Naive thymus-derived CD4-positive, alpha-beta T cell (primary cell): ENCODE data around the gene TMEM243. TPM values are rescaled to one million over a fixed set of nuclear protein-coding genes. Genes with fewer than 3 reads are reported as not detected.

Source experiments
- ATAC-seq: fragments of 150-1000 bp; cut with Tn5 transposase; 2 replicates; pipeline ENCODE4 v1.10.0; 2021; ENCODE audit warnings: mild to moderate bottlenecking, moderate library complexity
- CTCF ChIA-PET: fragments of 350-600 bp; sonication (Branson Sonifier 250); formaldehyde crosslinking; loops from one replicate; lab custom pipeline; 2021; ENCODE audit warnings: antibody characterized with exemption; lab: Charles Lee
- POLR2A ChIA-PET: fragments of 350-600 bp; sonication (Branson Sonifier 250); formaldehyde crosslinking; loops from one replicate; lab custom pipeline; 2021; ENCODE audit warnings: antibody characterized with exemption, inconsistent platforms; lab: Charles Lee
- DNase-seq, 9 donors: peaks; one replicate each; pipeline versions ENCODE4 v3.0.0 to v3.0.0-alpha.2; 2020 to 2022; ENCODE audit warnings: mixed read lengths in 1 of 9
- H3K27ac ChIP-seq: one replicate; pipeline ENCODE4 v1.7.0; 2013; ENCODE audit warnings: mild to moderate bottlenecking, low read depth, low read length, moderate library complexity
- H3K27me3 ChIP-seq, 2 donors: one replicate each; pipeline ENCODE4 v1.7.0; 2013; ENCODE audit warnings: low read length in 2 of 2, mild to moderate bottlenecking in 2 of 2, moderate library complexity in 2 of 2; ENCODE audit not compliant: control insufficient read depth in 2 of 2, insufficient read depth in 2 of 2
- H3K36me3 ChIP-seq, 3 experiments: 1 replicate in 2 of 3; 2 replicates in 1 of 3; pipeline ENCODE4 v1.7.0; 2013; ENCODE audit warnings: low read length in 3 of 3, mild to moderate bottlenecking in 3 of 3, moderate library complexity in 1 of 3; ENCODE audit not compliant: insufficient read depth in 3 of 3, control insufficient read depth in 2 of 3
- H3K4me1 ChIP-seq, 2 donors: one replicate each; pipeline ENCODE4 v1.7.0; 2013; ENCODE audit warnings: low read length in 2 of 2, mild to moderate bottlenecking in 2 of 2, moderate library complexity in 1 of 2; ENCODE audit not compliant: control insufficient read depth in 2 of 2, insufficient read depth in 2 of 2
- H3K4me3 ChIP-seq: 2 replicates; pipeline ENCODE4 v1.7.0; 2013; ENCODE audit warnings: mild to moderate bottlenecking, low read length
- H3K9me3 ChIP-seq, 3 experiments: 1 replicate in 2 of 3; 2 replicates in 1 of 3; pipeline ENCODE4 v1.7.0; 2013; ENCODE audit warnings: low read length in 3 of 3; ENCODE audit not compliant: control insufficient read depth in 2 of 3
- H3K27ac Mint-ChIP-seq, 9 donors: one replicate each; pipeline ENCODE4 v1.8.0; 2020 to 2022; ENCODE audit warnings: mixed read lengths in 9 of 9, mild to moderate bottlenecking in 8 of 9, moderate library complexity in 5 of 9, inconsistent platforms in 2 of 9
- H3K27me3 Mint-ChIP-seq, 5 donors: one replicate each; pipeline ENCODE4 v1.8.0; 2021 to 2022; ENCODE audit warnings: mixed read lengths in 5 of 5, mild to moderate bottlenecking in 1 of 5
- H3K36me3 Mint-ChIP-seq, 5 donors: one replicate each; pipeline ENCODE4 v1.8.0; 2020 to 2022; ENCODE audit warnings: mixed read lengths in 5 of 5, mild to moderate bottlenecking in 3 of 5, inconsistent platforms in 1 of 5
- H3K4me1 Mint-ChIP-seq, 7 donors: one replicate each; pipeline ENCODE4 v1.8.0; 2020 to 2022; ENCODE audit warnings: mixed read lengths in 7 of 7, mild to moderate bottlenecking in 3 of 7, inconsistent platforms in 1 of 7
- H3K4me3 Mint-ChIP-seq, 10 donors: one replicate each; pipeline ENCODE4 v1.8.0; 2020 to 2022; ENCODE audit warnings: mild to moderate bottlenecking in 10 of 10, mixed read lengths in 10 of 10, moderate library complexity in 6 of 10, inconsistent platforms in 2 of 10
- H3K9me3 Mint-ChIP-seq, 11 donors: one replicate each; pipeline ENCODE4 v1.8.0; 2020 to 2022; ENCODE audit warnings: mixed read lengths in 11 of 11, mild to moderate bottlenecking in 4 of 11, inconsistent platforms in 1 of 11, moderate library complexity in 1 of 11
- intact Hi-C, 2 donors: fragments of 100-400 bp; cut with micrococcal nuclease; formaldehyde crosslinking; loops; one replicate each; pipeline ENCODE4 v1.15.1; 2023
- polyA plus RNA-seq, 2 donors: library from polyadenylated mRNA; unstranded; fragments of 300-500 nt; fragmentation: Illumina TruSeq; gene quantifications; one replicate each; pipeline ENCODE4 v1.2.3, GENCODE V29; 2021
- total RNA-seq, 6 experiments: library from RNA in 5 of 6; stranded (reverse) in 5 of 6; gene quantifications; 1 replicate in 5 of 6; 2 replicates in 1 of 6; pipeline ENCODE4 v1.2.3 and lab custom pipeline; 2021 to 2026

The TMEM243 gene
- total and polyA plus RNA-seq, 7 experiments from 2014 or later = 50.0 to 153 (median 119) TPM

GRCh38 chr7:87220734-87221215 lies 1.2 kb upstream of the TMEM243 start:
- CTCF ChIA-PET = interaction anchor here (0.9 to 1.5 kb wide), 4 partner anchors 16 to 72 kb away, joined by 3 to 4 read pairs (median 3); no protein-coding TSS in a partner anchor
- H3K27ac Mint-ChIP-seq = peak overlapping the region; percentile 58 to 100 (median 98)

GRCh38 chr7:87220026-87220733 lies 648 bp upstream of the TMEM243 start:
- Mint-ChIP-seq H3K9me3 (peaks cover 0 to 3% (median 0%) of the 10 kb centered on the region in 11 donors), H3K4me1 (peaks cover 18 to 41% (median 28%) of the 10 kb centered on the region in 7 donors), H3K27me3 (peaks cover 0 to 12% (median 0%) of the 10 kb centered on the region in 5 donors), H3K4me3 (peak overlapping the region; percentile 96 to 100 (median 99)), H3K27ac (peak overlapping the region; percentile 94 to 100 (median 99)), H3K36me3 (peaks cover 0 to 14% (median 4%) of the 10 kb centered on the region in 5 donors)
- H3K4me3 ChIP-seq = peak overlapping the region; percentile 90
- CTCF ChIA-PET = interaction anchor here (0.9 to 1.5 kb wide), 7 partner anchors 8 to 72 kb away, joined by 3 to 6 read pairs (median 3); partner anchors contain the start of gene DMTF1
- no peaks in the 10 kb centered on the region for H3K27me3 ChIP-seq
- peak; percentile 69 for ATAC-seq
- peaks cover 0 to 13% (median 0%) of the 10 kb centered on the region in 3 experiments for H3K36me3 ChIP-seq
- H3K4me1 ChIP-seq = peaks cover 16 to 35% of the 10 kb centered on the region in 2 donors
- peak; percentile 72 to 89 (median 86) for DNase-seq
- H3K9me3 ChIP-seq = no peaks in the 10 kb centered on the region
- POLR2A ChIA-PET = interaction anchor here (0.6 to 9.3 kb wide), 27 partner anchors 9 to 714 kb away, joined by 3 to 188 read pairs (median 5); partner anchors contain the start of genes ADAM22, CROT, DMTF1 and ELAPOR2
- peak overlapping the region; percentile 96 for H3K27ac ChIP-seq
- intact Hi-C loops = loop anchor here (1.0 to 2.0 kb wide), 9 partner anchors 8 to 1000 kb away; partner anchors contain the start of genes DBF4 (in 2 of the 2), ELAPOR2 (in 2 of the 2), SLC25A40 (in 2 of the 2) and SRI (in 1 of the 2)

More at GRCh38 chr7:87220734-87221215, 1.2 kb upstream of the TMEM243 start:
- Histone ChIP-seq H3K9me3 (no peaks in the 10 kb centered on the region), H3K36me3 (peaks cover 0 to 13% (median 0%) of the 10 kb centered on the region in 3 experiments), H3K27ac (peak overlapping the region; percentile 96), H3K4me3 (peak overlapping the region; percentile 90), H3K27me3 (no peaks in the 10 kb centered on the region), H3K4me1 (peaks cover 10 to 31% of the 10 kb centered on the region in 2 donors)
- H3K9me3 Mint-ChIP-seq = peaks cover 0 to 3% (median 0%) of the 10 kb centered on the region in 11 donors
- DNase-seq (peak in 1 of 9 donors; percentile 23), ATAC-seq (no peak)
- H3K27me3 Mint-ChIP-seq = peaks cover 0 to 12% (median 0%) of the 10 kb centered on the region in 5 donors
- POLR2A ChIA-PET = interaction anchor here (0.6 to 9.3 kb wide), 20 partner anchors 8 to 713 kb away, joined by 3 to 188 read pairs (median 4); partner anchors contain the start of genes ADAM22, DMTF1 and ELAPOR2
- intact Hi-C loops = loop anchor here (1.0 to 2.0 kb wide), 9 partner anchors 8 to 1000 kb away; partner anchors contain the start of genes DBF4 (in 2 of the 2), ELAPOR2 (in 2 of the 2), SLC25A40 (in 2 of the 2) and SRI (in 1 of the 2)
- H3K4me1 Mint-ChIP-seq = peaks cover 18 to 39% (median 23%) of the 10 kb centered on the region in 7 donors
- H3K36me3 Mint-ChIP-seq = peaks cover 0 to 12% (median 4%) of the 10 kb centered on the region in 5 donors
- H3K4me3 Mint-ChIP-seq = peak overlapping the region; percentile 88 to 100 (median 99)

GRCh38 chr7:87218796-87219544 lies 562 bp downstream of the TMEM243 start:
- intact Hi-C loops = loop anchor here (1.0 to 10.0 kb wide), 9 partner anchors 18 to 998 kb away; partner anchors contain the start of genes CROT (in 2 of the 2), DMTF1 (in 2 of the 2) and RUNDC3B (in 2 of the 2)
- H3K36me3 ChIP-seq = peaks cover 0 to 13% (median 0%) of the 10 kb centered on the region in 3 experiments
- H3K9me3 ChIP-seq = no peaks in the 10 kb centered on the region
- Mint-ChIP-seq H3K36me3 (peaks cover 3 to 18% (median 4%) of the 10 kb centered on the region in 5 donors), H3K27me3 (peaks cover 0 to 12% (median 0%) of the 10 kb centered on the region in 5 donors), H3K27ac (peak overlapping the region; percentile 94 to 100 (median 99)), H3K9me3 (peaks cover 0 to 3% (median 0%) of the 10 kb centered on the region in 11 donors), H3K4me1 (peaks cover 23 to 51% (median 38%) of the 10 kb centered on the region in 7 donors), H3K4me3 (peak overlapping the region; percentile 96 to 100 (median 99))
- no peaks in the 10 kb centered on the region for H3K27me3 ChIP-seq
- CTCF ChIA-PET = interaction anchor here (1.0 to 1.6 kb wide), 7 partner anchors 9 to 66 kb away, joined by 3 to 9 read pairs (median 3); partner anchors contain the start of gene DMTF1
- peaks cover 28 to 47% of the 10 kb centered on the region in 2 donors for H3K4me1 ChIP-seq
- peak overlapping the region; percentile 96 for H3K27ac ChIP-seq
- peak in 8 of 9 donors; percentile 24 to 68 (median 46) for DNase-seq
- peak; percentile 9 for ATAC-seq
- POLR2A ChIA-PET = interaction anchor here (1.0 to 9.3 kb wide), 17 partner anchors 8 to 239 kb away, joined by 3 to 188 read pairs (median 9); partner anchors contain the start of genes CROT, DMTF1 and ELAPOR2
- H3K4me3 ChIP-seq = peak overlapping the region; percentile 90

- Histone ChIP-seq H3K4me1 (peaks cover 36 to 56% of the 10 kb centered on the region in 2 donors), H3K27ac (peak overlapping the region; percentile 96), H3K27me3 (no peaks in the 10 kb centered on the region), H3K4me3 (peak overlapping the region; percentile 90), H3K9me3 (no peaks in the 10 kb centered on the region), H3K36me3 (peaks cover 0 to 13% (median 0%) of the 10 kb centered on the region in 3 experiments)
- peaks cover 0 to 12% (median 0%) of the 10 kb centered on the region in 5 donors for H3K27me3 Mint-ChIP-seq
- POLR2A ChIA-PET = interaction anchor here (0.6 to 9.3 kb wide), 12 partner anchors 7 to 127 kb away, joined by 3 to 188 read pairs (median 8); partner anchors contain the start of genes CROT and DMTF1
- intact Hi-C loops = loop anchor here (2.0 to 10.0 kb wide), 5 partner anchors 19 to 999 kb away; partner anchors contain the start of gene RUNDC3B (in 1 of the 2)
- DNase-seq (peak in 1 of 9 donors; percentile 18), ATAC-seq (no peak)
- H3K4me3 Mint-ChIP-seq = peak overlapping the region; percentile 96 to 100 (median 99)
- peaks cover 0 to 3% (median 0%) of the 10 kb centered on the region in 11 donors for H3K9me3 Mint-ChIP-seq
- peak overlapping the region; percentile 94 to 100 (median 99) for H3K27ac Mint-ChIP-seq
- CTCF ChIA-PET = interaction anchor here (0.7 to 1.6 kb wide), 5 partner anchors 9 to 64 kb away, joined by 3 to 9 read pairs (median 5); no protein-coding TSS in a partner anchor
- peaks cover 30 to 59% (median 47%) of the 10 kb centered on the region in 7 donors for H3K4me1 Mint-ChIP-seq
- peaks cover 3 to 21% (median 4%) of the 10 kb centered on the region in 5 donors for H3K36me3 Mint-ChIP-seq
Measured at GRCh38 chr7:87217983-87218653, 1.4 kb downstream of the TMEM243 start.
